Measurements from ENCODE around the gene TMSB4X.
A peak's percentile ranks its signal among the peaks of the same experiment; 100 is the strongest.

The TMSB4X gene

DNA sequence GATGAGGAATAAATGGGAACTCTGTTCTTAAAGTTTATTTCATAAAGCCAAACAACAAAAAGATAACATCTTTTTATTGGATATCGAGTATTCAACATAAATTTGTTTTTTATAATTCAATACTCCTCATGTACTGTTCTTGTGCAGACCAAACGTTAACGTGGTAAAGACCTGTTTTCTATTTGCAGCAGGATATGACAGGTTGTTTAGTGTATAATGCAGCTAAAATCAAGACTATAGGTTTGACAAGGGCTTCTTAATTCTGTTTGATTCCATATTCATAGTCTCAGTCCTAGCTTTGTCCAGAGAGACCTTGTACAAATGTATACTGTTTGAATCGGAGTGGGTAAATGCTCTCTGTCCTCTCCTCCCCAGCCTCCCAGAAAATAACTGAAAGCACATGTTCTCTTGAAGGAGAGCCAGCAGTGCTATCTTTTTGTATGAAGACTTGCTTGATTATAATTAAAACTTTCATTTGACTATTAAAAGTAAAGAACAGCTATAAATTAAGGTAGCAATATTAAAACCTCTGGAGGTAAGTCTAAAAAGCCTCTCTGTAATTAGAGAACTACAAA is 17.7 kb downstream of the TMSB4X start:
- Histone ChIP-seq H3K27me3 (ENCODE audit: control insufficient read depth in 5 of 5, insufficient read depth in 4 of 5, low read length in 5 of 5) (peaks cover 0 to 2% (median 0%) of the 10 kb centered on the region in 5 donors), H3K9ac (ENCODE audit: low read length in 5 of 5) (no peak overlapping the region), H3K9me3 (ENCODE audit: control insufficient read depth in 5 of 5, low read length in 5 of 5) (no peaks in the 10 kb centered on the region), H3K4me3 (ENCODE audit: low read depth in 1 of 5, low read length in 5 of 5) (no peak overlapping the region), H3K36me3 (ENCODE audit: control insufficient read depth in 5 of 5, insufficient read depth in 5 of 5, low read length in 5 of 5) (no peaks in the 10 kb centered on the region), H3K4me1 (ENCODE audit: control insufficient read depth in 5 of 5, insufficient read depth in 5 of 5, low read length in 5 of 5) (peaks cover 0 to 6% (median 0%) of the 10 kb centered on the region in 5 donors), H3K27ac (ENCODE audit: low read depth, low read length) (no peak overlapping the region)

DNA sequence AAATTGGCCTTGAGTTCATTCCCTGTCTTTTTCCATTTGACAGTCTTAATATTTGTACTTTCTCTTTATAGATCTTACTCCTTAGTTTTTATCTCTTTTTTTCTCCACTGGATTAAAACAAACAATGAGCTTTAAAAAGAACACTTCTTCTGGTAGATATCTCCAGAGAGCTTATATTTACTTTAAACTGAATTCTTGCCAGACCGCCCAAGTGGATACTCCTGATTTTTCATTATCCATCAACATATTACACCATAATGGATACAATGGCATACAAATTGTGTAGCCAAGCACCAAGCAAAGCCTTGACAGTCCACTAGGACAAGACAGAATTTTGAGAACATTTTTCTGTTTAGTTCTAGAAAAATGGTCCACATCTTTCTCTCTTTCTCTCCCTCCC is 18.9 kb downstream of the TMSB4X start:
- H3K9ac ChIP-seq (ENCODE audit: low read length in 5 of 5): no peak overlapping the region
- no peak overlapping the region for H3K27ac ChIP-seq (ENCODE audit: low read depth, low read length)
- H3K4me1 ChIP-seq (ENCODE audit: control insufficient read depth in 5 of 5, insufficient read depth in 5 of 5, low read length in 5 of 5): peaks cover 0 to 17% (median 0%) of the 10 kb centered on the region in 5 donors
- H3K9me3 ChIP-seq (ENCODE audit: control insufficient read depth in 5 of 5, low read length in 5 of 5): no peaks in the 10 kb centered on the region
- no peak overlapping the region for H3K4me3 ChIP-seq (ENCODE audit: low read depth in 1 of 5, low read length in 5 of 5)
- H3K27me3 ChIP-seq (ENCODE audit: control insufficient read depth in 5 of 5, insufficient read depth in 4 of 5, low read length in 5 of 5): peaks cover 0 to 2% (median 0%) of the 10 kb centered on the region in 5 donors
- H3K36me3 ChIP-seq (ENCODE audit: control insufficient read depth in 5 of 5, insufficient read depth in 5 of 5, low read length in 5 of 5): no peaks in the 10 kb centered on the region

DNA sequence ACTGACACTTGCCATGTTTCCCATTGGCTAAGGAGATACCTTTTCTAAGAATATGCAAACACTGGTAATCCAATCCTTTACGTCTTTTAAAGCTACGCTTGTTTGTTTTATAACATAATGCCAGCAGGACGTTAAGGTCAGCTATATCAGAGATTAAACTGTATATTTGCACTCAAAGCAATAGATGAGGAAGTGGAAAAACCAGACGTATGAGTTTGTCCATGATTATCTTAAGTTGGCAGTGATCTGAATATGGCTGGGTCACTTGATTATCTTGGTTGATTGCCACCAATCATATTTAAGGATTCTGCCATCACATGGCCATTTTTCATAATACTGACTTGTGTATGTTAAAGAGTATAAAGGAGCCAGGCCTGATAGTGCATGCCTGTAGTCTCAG is 19.4 kb downstream of the TMSB4X start:
- H3K4me3 ChIP-seq (ENCODE audit: low read depth in 1 of 5, low read length in 5 of 5): no peak overlapping the region
- no peak overlapping the region for H3K27ac ChIP-seq (ENCODE audit: low read depth, low read length)
- no peaks in the 10 kb centered on the region for H3K36me3 ChIP-seq (ENCODE audit: control insufficient read depth in 5 of 5, insufficient read depth in 5 of 5, low read length in 5 of 5)
- no peaks in the 10 kb centered on the region for H3K9me3 ChIP-seq (ENCODE audit: control insufficient read depth in 5 of 5, low read length in 5 of 5)
- H3K9ac ChIP-seq (ENCODE audit: low read length in 5 of 5): no peak overlapping the region
- H3K4me1 ChIP-seq (ENCODE audit: control insufficient read depth in 5 of 5, insufficient read depth in 5 of 5, low read length in 5 of 5): peaks cover 0 to 20% (median 0%) of the 10 kb centered on the region in 5 donors
- peaks cover 0 to 2% (median 0%) of the 10 kb centered on the region in 5 donors for H3K27me3 ChIP-seq (ENCODE audit: control insufficient read depth in 5 of 5, insufficient read depth in 4 of 5, low read length in 5 of 5)

DNA sequence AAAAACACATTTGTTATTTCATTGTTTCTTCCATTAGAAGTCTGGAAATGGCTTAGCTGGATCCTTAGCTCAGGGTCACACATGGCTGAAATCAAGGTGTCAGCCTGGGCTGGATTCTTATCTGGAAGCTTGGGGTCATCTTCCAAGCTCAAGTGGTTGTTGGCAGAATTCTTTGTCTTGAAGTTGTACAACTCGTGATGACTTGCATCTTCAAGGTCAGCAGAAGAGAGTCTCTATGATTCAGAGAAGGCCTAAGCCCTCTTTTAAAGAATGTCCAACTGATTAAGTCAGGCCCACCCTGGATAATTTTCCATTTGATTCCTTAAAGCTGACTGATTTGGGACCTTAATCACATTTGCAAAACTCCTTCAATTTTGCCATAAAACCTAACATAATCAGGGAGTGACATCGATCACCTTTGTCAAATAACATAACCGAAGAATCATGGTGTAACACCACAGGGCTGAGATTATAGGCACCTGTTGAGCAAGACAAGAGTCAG is 22.1 kb downstream of the TMSB4X start:
- H3K27me3 ChIP-seq (ENCODE audit: control insufficient read depth in 5 of 5, insufficient read depth in 4 of 5, low read length in 5 of 5): peaks cover 0 to 2% (median 0%) of the 10 kb centered on the region in 5 donors
- H3K9me3 ChIP-seq (ENCODE audit: control insufficient read depth in 5 of 5, low read length in 5 of 5): no peaks in the 10 kb centered on the region
- H3K9ac ChIP-seq (ENCODE audit: low read length in 5 of 5): no peak overlapping the region
- no peak overlapping the region for H3K27ac ChIP-seq (ENCODE audit: low read depth, low read length)
- no peaks in the 10 kb centered on the region for H3K36me3 ChIP-seq (ENCODE audit: control insufficient read depth in 5 of 5, insufficient read depth in 5 of 5, low read length in 5 of 5)
- peaks cover 0 to 33% (median 5%) of the 10 kb centered on the region in 5 donors for H3K4me1 ChIP-seq (ENCODE audit: control insufficient read depth in 5 of 5, insufficient read depth in 5 of 5, low read length in 5 of 5)
- H3K4me3 ChIP-seq (ENCODE audit: low read depth in 1 of 5, low read length in 5 of 5): no peak overlapping the region

DNA sequence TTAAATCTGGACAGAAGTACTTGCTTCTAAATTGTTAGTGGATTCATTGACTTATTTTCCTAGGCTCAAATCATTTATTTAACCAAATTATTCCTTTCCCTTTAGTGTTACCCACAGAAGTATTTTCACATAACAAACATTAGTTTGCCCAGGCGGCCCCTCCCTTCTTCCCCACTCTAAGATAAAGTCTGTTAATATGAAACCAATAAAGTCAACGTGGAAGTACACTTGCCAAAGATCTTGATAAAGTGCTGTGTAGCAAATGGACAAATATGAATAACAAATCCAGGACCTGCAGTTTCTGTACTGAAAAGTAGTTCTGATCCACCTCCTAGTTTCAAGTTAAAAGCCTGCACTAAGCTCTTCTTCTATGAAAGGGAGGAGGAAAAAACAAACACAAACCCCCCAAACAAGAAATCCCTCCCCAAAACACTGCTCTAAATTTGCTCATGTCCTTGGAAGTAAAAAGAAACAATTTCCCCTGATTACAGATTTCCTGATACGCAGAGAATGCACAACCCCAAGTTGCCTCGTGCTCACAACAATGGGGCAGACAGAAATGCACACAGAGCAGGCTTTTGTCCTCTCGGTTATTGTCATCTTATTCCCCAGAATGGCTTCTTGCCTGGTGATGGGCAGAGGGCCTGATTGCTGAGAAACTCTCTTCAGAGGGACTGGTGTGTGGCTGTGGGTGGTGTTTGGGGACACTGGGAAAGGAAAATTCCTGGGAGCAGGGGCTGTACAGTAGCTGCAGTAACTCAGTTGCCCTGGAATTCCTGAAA is 23.2 kb downstream of the TMSB4X start:
- no peaks in the 10 kb centered on the region for H3K9me3 ChIP-seq (ENCODE audit: control insufficient read depth in 5 of 5, low read length in 5 of 5)
- peaks cover 0 to 33% (median 5%) of the 10 kb centered on the region in 5 donors for H3K4me1 ChIP-seq (ENCODE audit: control insufficient read depth in 5 of 5, insufficient read depth in 5 of 5, low read length in 5 of 5)
- no peaks in the 10 kb centered on the region for H3K36me3 ChIP-seq (ENCODE audit: control insufficient read depth in 5 of 5, insufficient read depth in 5 of 5, low read length in 5 of 5)
- H3K27ac ChIP-seq (ENCODE audit: low read depth, low read length): peak overlapping the region; percentile 38
- no peak overlapping the region for H3K9ac ChIP-seq (ENCODE audit: low read length in 5 of 5)
- peaks cover 0 to 2% (median 0%) of the 10 kb centered on the region in 5 donors for H3K27me3 ChIP-seq (ENCODE audit: control insufficient read depth in 5 of 5, insufficient read depth in 4 of 5, low read length in 5 of 5)
- no peak overlapping the region for H3K4me3 ChIP-seq (ENCODE audit: low read depth in 1 of 5, low read length in 5 of 5)

DNA sequence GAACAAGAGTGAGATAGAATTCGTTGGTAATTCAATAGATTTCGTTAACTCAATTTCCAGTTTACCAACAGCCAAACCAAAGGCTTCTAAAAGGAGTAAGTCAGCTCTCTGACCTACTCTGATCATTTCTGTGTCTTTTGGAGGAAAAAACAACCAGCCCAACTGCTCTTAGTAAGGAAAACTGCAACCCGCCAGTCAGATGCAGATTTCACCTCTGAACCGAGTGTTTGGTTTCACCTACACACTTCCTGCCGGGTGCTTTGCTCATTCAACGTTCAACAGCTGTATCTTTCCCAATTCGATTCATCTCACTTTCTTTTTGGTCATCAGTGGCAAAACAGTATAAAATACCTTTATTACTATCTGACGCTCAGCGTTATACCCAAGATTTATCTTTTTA is 24.5 kb downstream of the TMSB4X start:
- no peak overlapping the region for H3K4me3 ChIP-seq (ENCODE audit: low read depth in 1 of 5, low read length in 5 of 5)
- peaks cover 0 to 33% (median 5%) of the 10 kb centered on the region in 5 donors for H3K4me1 ChIP-seq (ENCODE audit: control insufficient read depth in 5 of 5, insufficient read depth in 5 of 5, low read length in 5 of 5)
- H3K27me3 ChIP-seq (ENCODE audit: control insufficient read depth in 5 of 5, insufficient read depth in 4 of 5, low read length in 5 of 5): peaks cover 0 to 2% (median 0%) of the 10 kb centered on the region in 5 donors
- peak overlapping the region in 1 of 5 donors; percentile 27 for H3K9ac ChIP-seq (ENCODE audit: low read length in 5 of 5)
- H3K9me3 ChIP-seq (ENCODE audit: control insufficient read depth in 5 of 5, low read length in 5 of 5): no peaks in the 10 kb centered on the region
- peak overlapping the region; percentile 57 for H3K27ac ChIP-seq (ENCODE audit: low read depth, low read length)
- no peaks in the 10 kb centered on the region for H3K36me3 ChIP-seq (ENCODE audit: control insufficient read depth in 5 of 5, insufficient read depth in 5 of 5, low read length in 5 of 5)

DNA sequence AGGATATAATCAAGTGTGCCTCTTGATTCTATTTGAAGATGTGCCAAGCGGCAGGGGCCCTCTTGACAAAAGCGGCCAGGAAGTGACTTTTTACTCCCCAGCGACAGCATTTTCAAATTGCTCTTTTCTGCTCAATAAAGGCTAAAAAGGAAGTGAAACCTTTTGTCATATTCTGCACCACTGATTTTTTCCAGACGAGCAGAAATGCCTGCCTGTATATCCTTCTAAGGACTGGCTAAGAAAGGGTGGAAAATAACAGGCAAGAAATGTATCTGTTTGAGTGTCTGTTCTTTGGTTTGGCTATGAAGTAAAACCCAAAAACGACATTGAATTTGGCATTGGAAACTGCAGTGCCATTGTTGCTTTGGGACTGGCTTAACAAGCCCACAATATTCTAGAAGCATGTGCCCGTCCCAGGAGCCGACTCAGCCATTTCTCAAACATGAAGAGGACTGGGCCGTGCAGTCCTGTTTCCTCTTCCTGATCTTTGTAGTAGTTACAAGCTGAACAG is 25.4 kb downstream of the TMSB4X start:
- peaks cover 0 to 36% (median 7%) of the 10 kb centered on the region in 5 donors for H3K4me1 ChIP-seq (ENCODE audit: control insufficient read depth in 5 of 5, insufficient read depth in 5 of 5, low read length in 5 of 5)
- no peaks in the 10 kb centered on the region for H3K36me3 ChIP-seq (ENCODE audit: control insufficient read depth in 5 of 5, insufficient read depth in 5 of 5, low read length in 5 of 5)
- H3K9ac ChIP-seq (ENCODE audit: low read length in 5 of 5): no peak overlapping the region
- H3K4me3 ChIP-seq (ENCODE audit: low read depth in 1 of 5, low read length in 5 of 5): peak overlapping the region in 1 of 5 donors; percentile 30
- H3K27me3 ChIP-seq (ENCODE audit: control insufficient read depth in 5 of 5, insufficient read depth in 4 of 5, low read length in 5 of 5): peaks cover 0 to 2% (median 0%) of the 10 kb centered on the region in 5 donors
- peak overlapping the region; percentile 57 for H3K27ac ChIP-seq (ENCODE audit: low read depth, low read length)
- no peaks in the 10 kb centered on the region for H3K9me3 ChIP-seq (ENCODE audit: control insufficient read depth in 5 of 5, low read length in 5 of 5)

DNA sequence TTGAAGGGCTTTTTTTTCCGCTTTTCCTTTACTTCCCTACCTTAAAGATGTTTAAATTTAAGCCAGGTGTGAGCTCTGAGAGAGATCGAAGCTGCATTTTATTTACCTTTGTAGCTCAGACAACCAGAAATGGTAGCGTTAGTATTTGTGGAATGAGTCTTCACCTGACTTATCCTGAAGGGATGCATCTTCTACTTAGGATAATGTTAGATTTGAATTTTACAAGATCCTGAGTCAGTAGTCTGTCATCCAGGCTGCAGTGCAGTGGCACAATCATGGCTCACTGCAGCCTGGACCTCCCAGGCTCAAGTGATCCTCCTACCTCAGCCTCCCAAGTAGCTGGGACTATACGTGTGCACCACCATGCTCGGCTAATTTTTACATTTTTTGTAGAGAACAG is 26.2 kb downstream of the TMSB4X start:
- H3K27me3 ChIP-seq (ENCODE audit: control insufficient read depth in 5 of 5, insufficient read depth in 4 of 5, low read length in 5 of 5): peaks cover 0 to 2% (median 0%) of the 10 kb centered on the region in 5 donors

DNA sequence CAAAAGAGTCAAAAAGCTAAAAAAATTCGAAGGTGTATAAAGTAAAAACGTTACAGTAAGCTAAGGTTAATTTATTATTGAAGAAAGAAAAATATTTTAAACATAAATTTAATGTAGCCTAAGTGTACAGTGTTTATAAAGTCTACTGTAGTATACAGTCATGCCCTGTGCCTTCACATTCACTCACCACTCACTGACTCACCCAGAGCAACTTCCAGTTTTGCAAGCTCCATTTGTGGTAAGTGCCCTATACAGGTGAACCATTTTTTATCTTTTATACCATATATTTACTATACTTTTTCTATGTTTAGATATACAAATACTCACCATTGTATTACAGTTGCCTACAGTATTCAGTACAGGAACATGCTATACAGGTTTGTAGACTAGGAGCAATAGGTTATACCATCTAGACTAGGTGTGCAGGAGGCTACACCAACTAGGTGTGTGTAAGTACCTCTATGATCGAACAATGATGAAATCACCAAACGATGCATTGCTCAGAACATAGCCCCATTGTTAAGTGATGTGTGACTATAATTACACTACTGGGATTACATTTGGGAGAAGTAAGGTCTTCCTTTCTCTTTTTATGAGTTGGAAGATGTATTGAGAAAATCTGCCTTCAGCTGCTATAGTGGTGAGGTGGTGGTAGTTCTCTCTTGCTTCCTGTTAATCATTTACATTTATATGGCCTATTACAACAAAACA is 27.2 kb downstream of the TMSB4X start:
- Histone ChIP-seq H3K9me3 (ENCODE audit: control insufficient read depth in 5 of 5, low read length in 5 of 5) (no peaks in the 10 kb centered on the region), H3K9ac (ENCODE audit: low read length in 5 of 5) (no peak overlapping the region), H3K4me3 (ENCODE audit: low read depth in 1 of 5, low read length in 5 of 5) (no peak overlapping the region), H3K27ac (ENCODE audit: low read depth, low read length) (no peak overlapping the region), H3K4me1 (ENCODE audit: control insufficient read depth in 5 of 5, insufficient read depth in 5 of 5, low read length in 5 of 5) (peaks cover 0 to 48% (median 11%) of the 10 kb centered on the region in 5 donors), H3K27me3 (ENCODE audit: control insufficient read depth in 5 of 5, insufficient read depth in 4 of 5, low read length in 5 of 5) (no peaks in the 10 kb centered on the region), H3K36me3 (ENCODE audit: control insufficient read depth in 5 of 5, insufficient read depth in 5 of 5, low read length in 5 of 5) (no peaks in the 10 kb centered on the region)

More for the DNA sequence above, 26.2 kb downstream of the TMSB4X start:
- Histone ChIP-seq H3K4me3 (ENCODE audit: low read depth in 1 of 5, low read length in 5 of 5) (no peak overlapping the region), H3K27ac (ENCODE audit: low read depth, low read length) (no peak overlapping the region), H3K9me3 (ENCODE audit: control insufficient read depth in 5 of 5, low read length in 5 of 5) (no peaks in the 10 kb centered on the region), H3K4me1 (ENCODE audit: control insufficient read depth in 5 of 5, insufficient read depth in 5 of 5, low read length in 5 of 5) (peaks cover 0 to 39% (median 9%) of the 10 kb centered on the region in 5 donors), H3K9ac (ENCODE audit: low read length in 5 of 5) (no peak overlapping the region), H3K36me3 (ENCODE audit: control insufficient read depth in 5 of 5, insufficient read depth in 5 of 5, low read length in 5 of 5) (no peaks in the 10 kb centered on the region)
